ENCODE data around the gene IGHMBP2. TPM values are rescaled to one million over a fixed set of nuclear protein-coding genes. Genes with fewer than 3 reads are reported as not detected.

The IGHMBP2 gene
- total RNA-seq, 4 donors from 2014 or later = 15.5 to 22.3 (median 18.1) TPM

- no peak for TF ChIP-seq POLR2A (IDR thresholded peaks at IDR 0.05)
- no peak for TF ChIP-seq CTCF (IDR thresholded peaks at IDR 0.05 in 4 of 5, conservative IDR thresholded peaks at IDR 0.05 in 1 of 5)
- in situ Hi-C loops (cut with MboI; ENCODE audit: low sequenced_read_pairs in 4 of 4) = no loop called here
- Histone ChIP-seq H3K36me3 (peaks cover 0 to 55% of the 10 kb centered on the region in 2 donors), H3K27me3 (no peaks in the 10 kb centered on the region), H3K27ac (no peak overlapping the region), H3K9me3 (no peaks in the 10 kb centered on the region), H3K4me3 (no peak overlapping the region), H3K4me1 (no peaks in the 10 kb centered on the region)
- intact Hi-C loops (cut with DNase I; ENCODE audit: low total_unique reads) = no loop called here
- DNase-seq = no peak
- ATAC-seq = no peak
Measured at GRCh38 chr11:68939583-68940555, 36.2 kb downstream of the IGHMBP2 start.

GRCh38 chr11:68940651-68941323 is 37.1 kb downstream of the IGHMBP2 start:
- Histone ChIP-seq H3K27ac (no peak overlapping the region), H3K9me3 (no peaks in the 10 kb centered on the region), H3K4me3 (no peak overlapping the region), H3K4me1 (no peaks in the 10 kb centered on the region), H3K36me3 (peaks cover 0 to 46% of the 10 kb centered on the region in 2 donors), H3K27me3 (no peaks in the 10 kb centered on the region)
- ATAC-seq (no peak), DNase-seq (no peak)
- intact Hi-C loops (cut with DNase I; ENCODE audit: low total_unique reads) = no loop called here
- TF ChIP-seq POLR2A (IDR thresholded peaks at IDR 0.05) (no peak), CTCF (IDR thresholded peaks at IDR 0.05 in 4 of 5, conservative IDR thresholded peaks at IDR 0.05 in 1 of 5) (no peak)
- in situ Hi-C loops (cut with MboI; ENCODE audit: low sequenced_read_pairs in 4 of 4) = no loop called here

- Histone ChIP-seq H3K36me3 (peaks cover 0 to 39% of the 10 kb centered on the region in 2 donors), H3K27ac (no peak overlapping the region), H3K4me3 (no peak overlapping the region), H3K27me3 (no peaks in the 10 kb centered on the region), H3K9me3 (no peaks in the 10 kb centered on the region), H3K4me1 (no peaks in the 10 kb centered on the region)
- TF ChIP-seq CTCF (IDR thresholded peaks at IDR 0.05 in 4 of 5, conservative IDR thresholded peaks at IDR 0.05 in 1 of 5) = no peak
- TF ChIP-seq POLR2A (IDR thresholded peaks at IDR 0.05) = no peak
- in situ Hi-C loops (cut with MboI; ENCODE audit: low sequenced_read_pairs in 4 of 4) = no loop called here
- intact Hi-C loops (cut with DNase I; ENCODE audit: low total_unique reads) = no loop called here
- ATAC-seq (no peak), DNase-seq (no peak)
Measured at GRCh38 chr11:68941324-68942094, 37.8 kb downstream of the IGHMBP2 start.

- intact Hi-C loops (cut with DNase I; ENCODE audit: low total_unique reads) (no loop called here), in situ Hi-C loops (cut with MboI; ENCODE audit: low sequenced_read_pairs in 4 of 4) (no loop called here)
Measured at GRCh38 chr11:68942095-68942620, 38.5 kb downstream of the IGHMBP2 start.

More at GRCh38 chr11:68942095-68942620, 38.5 kb downstream of the IGHMBP2 start:
- H3K27me3 ChIP-seq = no peaks in the 10 kb centered on the region
- ATAC-seq (no peak), DNase-seq (no peak)
- H3K4me3 ChIP-seq = no peak overlapping the region
- TF ChIP-seq CTCF (IDR thresholded peaks at IDR 0.05 in 4 of 5, conservative IDR thresholded peaks at IDR 0.05 in 1 of 5) (no peak), POLR2A (IDR thresholded peaks at IDR 0.05) (no peak)
- H3K36me3 ChIP-seq = peaks cover 0 to 32% of the 10 kb centered on the region in 2 donors
- no peaks in the 10 kb centered on the region for H3K4me1 ChIP-seq
- peak overlapping the region in 1 of 4 donors; percentile 34 for H3K27ac ChIP-seq
- no peaks in the 10 kb centered on the region for H3K9me3 ChIP-seq

All from gastrocnemius medialis (tissue), 4 donors.